Calu3 (cell line): ENCODE measurements around the gene FMN2. TPM values are rescaled to one million over a fixed set of nuclear protein-coding genes. Genes with fewer than 3 reads are reported as not detected.

ENCODE experiments used
- BruUV-seq: library from RNA; stranded (reverse); fragments of 400-500 nt; replicated peaks from 2 replicates; lab custom pipeline; 2021; lab: Mats Ljungman, UMichigan
- CTCF ChIA-PET: fragments of 300-600 bp; sonication (Branson Sonifier 250); formaldehyde crosslinking; loops from one replicate; lab custom pipeline; 2022; ENCODE audit warnings: antibody characterized with exemption; lab: Charles Lee
- DNase-seq: peaks from one replicate; pipeline ENCODE4 v3.0.0; 2022
- H3K27ac Mint-ChIP-seq: one replicate; pipeline ENCODE4 v1.8.0; 2022; ENCODE audit warnings: mixed read lengths; ENCODE audit not compliant: unreplicated experiment
- H3K27me3 Mint-ChIP-seq: one replicate; pipeline ENCODE4 v1.8.0; 2022; ENCODE audit warnings: mixed read lengths; ENCODE audit not compliant: unreplicated experiment
- H3K36me3 Mint-ChIP-seq: one replicate; pipeline ENCODE4 v1.8.0; 2022; ENCODE audit warnings: mild to moderate bottlenecking, moderate library complexity, mixed read lengths; ENCODE audit not compliant: insufficient read depth, unreplicated experiment
- H3K4me1 Mint-ChIP-seq: one replicate; pipeline ENCODE4 v1.8.0; 2022; ENCODE audit warnings: mild to moderate bottlenecking, low read depth, mixed read lengths; ENCODE audit not compliant: unreplicated experiment
- H3K4me3 Mint-ChIP-seq: one replicate; pipeline ENCODE4 v1.8.0; 2022; ENCODE audit warnings: mild to moderate bottlenecking, low read depth, moderate library complexity, mixed read lengths; ENCODE audit not compliant: unreplicated experiment
- H3K9me3 Mint-ChIP-seq: one replicate; pipeline ENCODE4 v1.8.0; 2022; ENCODE audit warnings: low read depth, mixed read lengths; ENCODE audit not compliant: unreplicated experiment
- CTCF ChIP-seq: fragments of 200-600 bp; IDR thresholded peaks from one replicate; pipeline ENCODE4 v1.8.0; 2022; ENCODE audit warnings: antibody characterized with exemption; ENCODE audit not compliant: unreplicated experiment
- intact Hi-C: fragments of 100-400 bp; cut with micrococcal nuclease; formaldehyde crosslinking; loops from one replicate; pipeline ENCODE4 v1.10.0; 2022; ENCODE audit not compliant: unreplicated experiment
- total RNA-seq: library from RNA; stranded (reverse); gene quantifications from 2 replicates; pipeline ENCODE4 v1.2.3, GENCODE V29; 2022

Gene FMN2
- total RNA-seq, 1 experiment from 2014 or later: 0.12 TPM

GRCh38 chr1:240055936-240056335, 35.7 kb upstream of the FMN2 start:
- intact Hi-C loops: no loop called here
- Mint-ChIP-seq H3K4me1 (no peaks in the 10 kb centered on the region), H3K27ac (no peak overlapping the region), H3K9me3 (peaks cover 3% of the 10 kb centered on the region), H3K4me3 (no peak overlapping the region), H3K36me3 (no peaks in the 10 kb centered on the region), H3K27me3 (no peaks in the 10 kb centered on the region)
- TF ChIP-seq CTCF: no peak
- CTCF ChIA-PET: interaction anchor here (0.5 to 0.8 kb wide), 2 partner anchors 10 to 1583 kb away, joined by 3 read pairs; no protein-coding TSS in a partner anchor
- no peak for DNase-seq
- BruUV-seq: no TSS peak

GRCh38 chr1:240056350-240056749, 35.3 kb upstream of the FMN2 start:
- peaks cover 3% of the 10 kb centered on the region for H3K9me3 Mint-ChIP-seq
- H3K4me3 Mint-ChIP-seq: no peak overlapping the region
- H3K36me3 Mint-ChIP-seq: no peaks in the 10 kb centered on the region
- no peak for DNase-seq
- intact Hi-C loops: no loop called here
- no TSS peak for BruUV-seq
- H3K27ac Mint-ChIP-seq: no peak overlapping the region
- no peak for TF ChIP-seq CTCF
- no peaks in the 10 kb centered on the region for H3K4me1 Mint-ChIP-seq
- CTCF ChIA-PET: interaction anchor here (0.5 to 0.8 kb wide), 2 partner anchors 11 to 1583 kb away, joined by 3 read pairs; no protein-coding TSS in a partner anchor
- no peaks in the 10 kb centered on the region for H3K27me3 Mint-ChIP-seq

GRCh38 chr1:240058049-240058448, 33.6 kb upstream of the FMN2 start:
- TF ChIP-seq CTCF: no peak
- CTCF ChIA-PET: no interaction called here
- H3K27me3 Mint-ChIP-seq: no peaks in the 10 kb centered on the region
- peaks cover 3% of the 10 kb centered on the region for H3K9me3 Mint-ChIP-seq
- H3K27ac Mint-ChIP-seq: no peak overlapping the region
- no TSS peak for BruUV-seq
- intact Hi-C loops: no loop called here
- no peaks in the 10 kb centered on the region for H3K36me3 Mint-ChIP-seq
- H3K4me1 Mint-ChIP-seq: no peaks in the 10 kb centered on the region
- no peak for DNase-seq
- no peak overlapping the region for H3K4me3 Mint-ChIP-seq

- no peak for DNase-seq
- intact Hi-C loops: no loop called here
- Mint-ChIP-seq H3K4me3 (no peak overlapping the region), H3K27me3 (no peaks in the 10 kb centered on the region), H3K27ac (no peak overlapping the region), H3K36me3 (no peaks in the 10 kb centered on the region), H3K4me1 (no peaks in the 10 kb centered on the region), H3K9me3 (peaks cover 3% of the 10 kb centered on the region)
- BruUV-seq: no TSS peak
- no peak for TF ChIP-seq CTCF
- CTCF ChIA-PET: no interaction called here
Observed at GRCh38 chr1:240068961-240069360, 22.7 kb upstream of the FMN2 start.
